H1 (cell line): ENCODE data around the gene NDUFS7. TPM values are rescaled to one million over a fixed set of nuclear protein-coding genes. Genes with fewer than 3 reads are reported as not detected.

Experiments
- CTCF ChIA-PET: fragments of 300-600 bp; sonication (Branson Sonifier 250); formaldehyde crosslinking; loops from one replicate; lab custom pipeline; 2021; ENCODE audit not compliant: partially characterized antibody; lab: Charles Lee
- POLR2A ChIA-PET: fragments of 300-600 bp; sonication (Branson Sonifier 250); formaldehyde crosslinking; loops from one replicate; lab custom pipeline; 2021; ENCODE audit warnings: inconsistent platforms; ENCODE audit not compliant: partially characterized antibody; lab: Charles Lee
- DNase-seq, 2 experiments: peaks; one replicate each; pipeline versions ENCODE4 v3.0.0 to v3.0.0-alpha.2; 2010 to 2022; ENCODE audit warnings: low spot score in 2 of 2, low read depth in 1 of 2, mixed read lengths in 1 of 2
- FAIRE-seq: peaks from 2 replicates; lab custom pipeline; 2011; peaks lifted over from hg19 to GRCh38; lab: Jason Lieb, UNC
- H2AFZ ChIP-seq: 2 replicates; pipeline ENCODE4 v1.8.1; 2012; ENCODE audit warnings: low read length, inconsistent platforms
- H2AK5ac ChIP-seq: 2 replicates; pipeline ENCODE4 v1.6.1; 2013; ENCODE audit warnings: low read depth, low read length
- H2BK120ac ChIP-seq: replicated peaks from 2 replicates; pipeline ENCODE3; 2013; ENCODE audit warnings: low read depth, low read length, inconsistent platforms
- H2BK12ac ChIP-seq: 2 replicates; pipeline ENCODE4 v1.6.1; 2013; ENCODE audit warnings: low read depth, low read length
- H2BK15ac ChIP-seq: 2 replicates; pipeline ENCODE4 v1.6.1; 2013; ENCODE audit warnings: low read length
- H2BK20ac ChIP-seq: 2 replicates; pipeline ENCODE4 v1.6.1; 2013; ENCODE audit warnings: low read length
- H2BK5ac ChIP-seq: 2 replicates; pipeline ENCODE4 v1.6.1; 2013; ENCODE audit warnings: low read depth, low read length
- H3K14ac ChIP-seq: 2 replicates; pipeline ENCODE4 v1.6.1; 2013; ENCODE audit warnings: inconsistent platforms; ENCODE audit not compliant: insufficient read length
- H3K18ac ChIP-seq: 2 replicates; pipeline ENCODE4 v1.6.1; 2013; ENCODE audit warnings: low read length; ENCODE audit errors: extremely low read depth
- H3K23ac ChIP-seq: 2 replicates; pipeline ENCODE4 v1.6.1; 2013; ENCODE audit warnings: inconsistent platforms; ENCODE audit not compliant: insufficient read length
- H3K23me2 ChIP-seq: 2 replicates; pipeline ENCODE4 v1.6.1; 2013; ENCODE audit warnings: low read depth, low read length
- H3K27ac ChIP-seq: 2 replicates; pipeline ENCODE4 v1.6.1; 2011; ENCODE audit warnings: low read depth, low read length, inconsistent platforms
- H3K27me3 ChIP-seq, 4 experiments: replicated peaks in 1 of 4; 1 replicate in 1 of 4; 2 replicates in 3 of 4; pipeline versions ENCODE4 v1.6.1 to v1.8.1; 2011 to 2013; ENCODE audit warnings: low read length in 3 of 4, mild to moderate bottlenecking in 3 of 4, inconsistent platforms in 2 of 4, mixed read lengths in 2 of 4, moderate library complexity in 1 of 4; ENCODE audit not compliant: control insufficient read depth in 3 of 4, insufficient read depth in 3 of 4; ENCODE audit errors: extremely low read depth in 1 of 4
- H3K36me3 ChIP-seq, 4 experiments: 2 replicates each; pipeline versions ENCODE4 v1.6.1 to v1.8.1; 2011 to 2013; ENCODE audit warnings: mild to moderate bottlenecking in 4 of 4, low read length in 3 of 4, moderate library complexity in 2 of 4, control low read depth in 1 of 4, inconsistent platforms in 1 of 4; ENCODE audit not compliant: insufficient read depth in 4 of 4, control insufficient read depth in 2 of 4
- H3K4ac ChIP-seq: replicated peaks from 2 replicates; pipeline ENCODE3; 2013; ENCODE audit warnings: low read length, low read depth, mixed read lengths, inconsistent platforms; ENCODE audit not compliant: insufficient read length
- H3K4me1 ChIP-seq, 4 experiments: replicated peaks in 1 of 4; 1 replicate in 1 of 4; 2 replicates in 3 of 4; pipeline versions ENCODE4 v1.6.1 to v1.8.1; 2011 to 2013; ENCODE audit warnings: low read length in 3 of 4, inconsistent platforms in 2 of 4, mixed read lengths in 1 of 4; ENCODE audit not compliant: insufficient read depth in 4 of 4, control insufficient read depth in 3 of 4
- H3K4me2 ChIP-seq, 2 experiments: 2 replicates each; pipeline versions ENCODE4 v1.6.1 to v1.8.1; 2011 to 2013; ENCODE audit warnings: low read depth in 2 of 2, low read length in 2 of 2, control low read depth in 1 of 2, inconsistent platforms in 1 of 2, mild to moderate bottlenecking in 1 of 2; ENCODE audit not compliant: insufficient read depth in 1 of 2
- H3K4me3 ChIP-seq, 4 experiments: fragments of 200-600, 300-600 bp in 1 of 4; sonication (generic), shearing (Covaris generic), sonication (Bioruptor Twin) in 1 of 4; 2 replicates each; pipeline versions ENCODE4 v1.5.1 to v1.8.1; 2011 to 2016; ENCODE audit warnings: low read length in 4 of 4, low read depth in 3 of 4, control low read depth in 2 of 4, inconsistent platforms in 2 of 4, mild to moderate bottlenecking in 2 of 4, mixed read lengths in 1 of 4, moderate library complexity in 1 of 4; ENCODE audit not compliant: insufficient read depth in 2 of 4; ENCODE audit errors: extremely low read depth in 1 of 4
- H3K56ac ChIP-seq: replicated peaks from 2 replicates; pipeline ENCODE3; 2013; ENCODE audit warnings: low read depth, mild to moderate bottlenecking, mixed read lengths, low read length, inconsistent platforms; ENCODE audit not compliant: insufficient read length
- H3K79me1 ChIP-seq: 2 replicates; pipeline ENCODE4 v1.6.1; 2013; ENCODE audit warnings: low read depth, low read length, control low read depth
- H3K79me2 ChIP-seq, 2 experiments: 2 replicates each; pipeline versions ENCODE4 v1.6.1 to v1.8.1; 2012 to 2013; ENCODE audit warnings: low read length in 2 of 2, mild to moderate bottlenecking in 2 of 2, inconsistent platforms in 1 of 2; ENCODE audit not compliant: insufficient read depth in 2 of 2, control insufficient read depth in 1 of 2
- H3K9ac ChIP-seq, 4 experiments: replicated peaks in 1 of 4; 1 replicate in 1 of 4; 2 replicates in 3 of 4; pipeline versions ENCODE4 v1.6.1 to v1.8.1; 2011 to 2013; ENCODE audit warnings: low read depth in 3 of 4, low read length in 3 of 4, control low read depth in 2 of 4, mild to moderate bottlenecking in 2 of 4, moderate library complexity in 2 of 4, inconsistent platforms in 1 of 4; ENCODE audit errors: extremely low read depth in 1 of 4
- H3K9me3 ChIP-seq, 2 experiments: 2 replicates each; pipeline versions ENCODE4 v1.6.1 to v1.8.1; 2012 to 2013; ENCODE audit warnings: mild to moderate bottlenecking in 2 of 2, moderate library complexity in 2 of 2, control low read depth in 1 of 2, inconsistent platforms in 1 of 2, low read depth in 1 of 2, low read length in 1 of 2, mixed read lengths in 1 of 2; ENCODE audit not compliant: insufficient read depth in 2 of 2
- H4K20me1 ChIP-seq, 2 experiments: replicated peaks in 1 of 2; 2 replicates each; pipeline versions ENCODE3 to v1.8.1; 2011 to 2013; ENCODE audit warnings: inconsistent platforms in 2 of 2, low read length in 2 of 2, mild to moderate bottlenecking in 1 of 2; ENCODE audit not compliant: insufficient read depth in 2 of 2, control insufficient read depth in 1 of 2
- H4K5ac ChIP-seq: 2 replicates; pipeline ENCODE4 v1.6.1; 2013; ENCODE audit warnings: low read length, low read depth, mixed read lengths, inconsistent platforms; ENCODE audit not compliant: insufficient read length
- H4K8ac ChIP-seq: 2 replicates; pipeline ENCODE4 v1.8.0; 2013; ENCODE audit warnings: mild to moderate bottlenecking, moderate library complexity, low read length, inconsistent platforms; ENCODE audit not compliant: insufficient read depth; ENCODE audit errors: extremely low read depth
- H4K91ac ChIP-seq: replicated peaks from 2 replicates; pipeline ENCODE3; 2013; ENCODE audit warnings: low read length, mixed read lengths, inconsistent platforms; ENCODE audit not compliant: insufficient read length
- KDM5A ChIP-seq: fragments of 200-600 bp; IDR thresholded peaks from 2 replicates; pipeline ENCODE4 v1.7.1; 2012; ENCODE audit warnings: mild to moderate bottlenecking, low read length, inconsistent platforms, mixed read lengths
- WGBS, 2 experiments: shearing (Covaris generic) in 1 of 2; methylation state at CpG; one replicate each; pipeline versions ENCODE4 v1.1.6 to v1.1.7; 2013 to 2015; ENCODE audit warnings: low lambda C conversion rate in 2 of 2, mixed read lengths in 2 of 2, inconsistent platforms in 1 of 2, low coverage in 1 of 2, missing lambda C conversion rate in 1 of 2; ENCODE audit not compliant: insufficient replicate concordance in 2 of 2, insufficient coverage in 1 of 2, insufficient read length in 1 of 2; ENCODE audit errors: extremely low coverage in 1 of 2, missing lambda C conversion rate in 1 of 2; 5-methylcytosine and 5-hydroxymethylcytosine counted together
- polyA plus RNA-seq, 7 experiments: library from polyadenylated mRNA; depleted of rRNA in 3 of 7; stranded (reverse) in 5 of 7; unstranded in 2 of 7; fragments of >200 nt in 5 of 7; fragments of 200-250 nt in 2 of 7; gene quantifications; 1 replicate in 5 of 7; 2 replicates in 1 of 7; 4 replicates in 1 of 7; pipeline versions ENCODE4 v1.2.1 to v1.2.3, GENCODE V29; 2011 to 2013; ENCODE audit warnings: missing spikeins in 2 of 7, mixed read lengths in 2 of 7
- total RNA-seq: library from RNA; stranded (reverse); fragmentation: NEBNext Ultra II Directional; extraction: Animal tissue kit (Norgen Biotek cat#: 25700); gene quantifications from 2 replicates; pipeline ENCODE4 v1.2.1, GENCODE V29; 2021

The NDUFS7 gene
- total and polyA plus RNA-seq, 2 of the 8 experiments (the other 6 are each of a cell fraction or from before 2014, with no cell fraction given), result 78.1 to 309 TPM

GRCh38 chr19:1434577-1435060 lies 50.9 kb downstream of the NDUFS7 start:
- H2BK12ac ChIP-seq, result no peak overlapping the region
- peaks cover 2% of the 10 kb centered on the region; the same call in 1 of the 2 replicates for H3K23me2 ChIP-seq
- H3K79me1 ChIP-seq, result peaks cover 2% of the 10 kb centered on the region; the same call in 1 of the 2 replicates
- H4K20me1 ChIP-seq, result peaks cover 17 to 27% of the 10 kb centered on the region in 2 experiments
- H2AFZ ChIP-seq, result no peak overlapping the region
- H3K4me3 ChIP-seq, result no peak overlapping the region
- H2BK5ac ChIP-seq, result no peak overlapping the region
- H3K27ac ChIP-seq, result no peak overlapping the region
- no peaks in the 10 kb centered on the region for H3K27me3 ChIP-seq
- peak overlapping the region; percentile 57; the same call in 1 of the 2 replicates for H4K8ac ChIP-seq
- DNase-seq (no peak), FAIRE-seq (no peak)
- H3K23ac ChIP-seq, result no peak overlapping the region
- H3K79me2 ChIP-seq, result peaks cover 2 to 14% of the 10 kb centered on the region in 2 experiments; a peak in 3 of 4 replicates
- TF ChIP-seq KDM5A, result no peak
- no peak overlapping the region for H3K14ac ChIP-seq
- H2BK20ac ChIP-seq, result no peak overlapping the region
- H4K5ac ChIP-seq, result no peak overlapping the region
- H4K91ac ChIP-seq, result no peak overlapping the region
- peaks cover 22 to 51% (median 37%) of the 10 kb centered on the region in 4 experiments; a peak in 7 of 8 replicates for H3K36me3 ChIP-seq
- H2BK15ac ChIP-seq, result no peak overlapping the region
- POLR2A ChIA-PET, result interaction anchor here (0.7 to 3.8 kb wide), 4 partner anchors 10 to 166 kb away, joined by 3 to 24 read pairs (median 4); partner anchors contain the start of gene CIRBP
- CTCF ChIA-PET, result interaction anchor here (1.0 kb wide), 1 partner anchor 18 kb away, joined by 3 read pairs; no protein-coding TSS in a partner anchor
- no peak overlapping the region for H2BK120ac ChIP-seq
- 96% methylated on average over 35 of the region's 39 CpGs; no CpG with 5 or more reads in 1 of the 2 experiments for WGBS, 2 experiments
- H2AK5ac ChIP-seq, result no peak overlapping the region
- H3K9ac ChIP-seq, result no peak overlapping the region
- no peaks in the 10 kb centered on the region for H3K9me3 ChIP-seq
- no peak overlapping the region for H3K56ac ChIP-seq
- no peak overlapping the region for H3K18ac ChIP-seq
- no peak overlapping the region for H3K4ac ChIP-seq
- peaks cover 0 to 3% (median 2%) of the 10 kb centered on the region in 4 experiments; a peak in 3 of 7 replicates for H3K4me1 ChIP-seq
- no peak overlapping the region for H3K4me2 ChIP-seq
